Measurements from ENCODE around the gene WSCD2. TPM values are rescaled to one million over a fixed set of nuclear protein-coding genes. Genes with fewer than 3 reads are reported as not detected.

The WSCD2 gene
- total RNA-seq, 1 donor from 2014 or later: 4.2 TPM

DNA sequence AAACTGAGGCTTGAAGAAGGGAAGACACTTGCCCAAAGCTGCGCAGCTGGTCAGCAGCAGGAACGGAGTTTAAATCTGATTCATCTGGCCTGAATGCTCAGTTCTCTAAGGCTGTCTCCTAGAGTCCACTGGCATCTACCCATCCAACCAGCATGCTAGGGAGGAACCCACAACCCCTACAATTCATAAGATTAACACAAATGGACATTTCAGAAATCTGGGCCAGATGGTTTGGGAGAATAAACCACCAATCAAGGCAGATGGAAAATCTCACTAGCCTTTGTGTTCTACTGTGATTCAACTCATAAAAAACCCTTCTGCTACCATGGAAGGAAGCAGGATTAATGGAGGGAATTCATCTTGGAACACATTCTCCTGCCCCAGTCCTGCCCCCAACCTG is 67.8 kb downstream of the WSCD2 start:
- no peaks in the 10 kb centered on the region for H3K9me3 ChIP-seq
- no peaks in the 10 kb centered on the region for H3K27me3 ChIP-seq
- intact Hi-C loops (cut with DNase I): no loop called here
- H3K4me1 ChIP-seq: no peaks in the 10 kb centered on the region
- H3K4me3 ChIP-seq: no peak overlapping the region
- no peak overlapping the region for H3K27ac ChIP-seq
- no peak for DNase-seq (ENCODE audit: extremely low spot score in 2 of 2)
- no peak for TF ChIP-seq CTCF (IDR thresholded peaks at IDR 0.05)
- no peaks in the 10 kb centered on the region for H3K36me3 ChIP-seq

DNA sequence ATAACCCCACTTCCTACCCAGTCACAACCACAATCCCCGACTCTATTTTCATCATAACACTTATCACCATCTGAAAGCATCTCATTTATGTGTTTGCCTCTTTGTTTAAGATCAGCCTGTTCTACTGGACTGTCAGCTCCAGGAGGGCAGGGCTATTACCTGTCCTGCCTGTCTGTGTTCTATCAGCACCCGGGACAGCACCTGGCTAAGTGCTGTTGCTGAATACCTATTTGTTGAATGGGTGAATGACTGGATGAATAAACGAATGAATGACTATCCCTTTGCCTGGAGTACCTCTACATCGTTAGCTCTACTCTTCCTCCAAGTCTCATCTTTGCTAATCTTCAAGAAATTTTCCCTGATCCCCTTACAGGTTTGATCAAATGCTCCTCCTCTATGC is 69.0 kb downstream of the WSCD2 start:
- intact Hi-C loops (cut with DNase I): no loop called here
- H3K27ac ChIP-seq: no peak overlapping the region

GRCh38 chr12:108199106-108199505 is 70.0 kb downstream of the WSCD2 start:
- Histone ChIP-seq H3K27me3 (no peaks in the 10 kb centered on the region), H3K4me1 (no peaks in the 10 kb centered on the region), H3K4me3 (no peak overlapping the region), H3K9me3 (no peaks in the 10 kb centered on the region), H3K36me3 (no peaks in the 10 kb centered on the region), H3K27ac (no peak overlapping the region)
- intact Hi-C loops (cut with DNase I): no loop called here
- no peak for DNase-seq (ENCODE audit: extremely low spot score in 2 of 2)
- no peak for TF ChIP-seq POLR2A (IDR thresholded peaks at IDR 0.05)
- TF ChIP-seq CTCF (IDR thresholded peaks at IDR 0.05): no peak
- TF ChIP-seq POLR2AphosphoS5 (IDR thresholded peaks at IDR 0.05; ENCODE audit: insufficient read depth in 1 of 2, low read depth in 1 of 2): no peak

More for the DNA sequence above, 69.0 kb downstream of the WSCD2 start:
- TF ChIP-seq POLR2A (IDR thresholded peaks at IDR 0.05) (no peak), POLR2AphosphoS5 (IDR thresholded peaks at IDR 0.05; ENCODE audit: insufficient read depth in 1 of 2, low read depth in 1 of 2) (no peak), CTCF (IDR thresholded peaks at IDR 0.05) (no peak)
- Histone ChIP-seq H3K27me3 (no peaks in the 10 kb centered on the region), H3K36me3 (no peaks in the 10 kb centered on the region), H3K9me3 (no peaks in the 10 kb centered on the region), H3K4me1 (no peaks in the 10 kb centered on the region), H3K4me3 (no peak overlapping the region)
- DNase-seq (ENCODE audit: extremely low spot score in 2 of 2): no peak

DNA sequence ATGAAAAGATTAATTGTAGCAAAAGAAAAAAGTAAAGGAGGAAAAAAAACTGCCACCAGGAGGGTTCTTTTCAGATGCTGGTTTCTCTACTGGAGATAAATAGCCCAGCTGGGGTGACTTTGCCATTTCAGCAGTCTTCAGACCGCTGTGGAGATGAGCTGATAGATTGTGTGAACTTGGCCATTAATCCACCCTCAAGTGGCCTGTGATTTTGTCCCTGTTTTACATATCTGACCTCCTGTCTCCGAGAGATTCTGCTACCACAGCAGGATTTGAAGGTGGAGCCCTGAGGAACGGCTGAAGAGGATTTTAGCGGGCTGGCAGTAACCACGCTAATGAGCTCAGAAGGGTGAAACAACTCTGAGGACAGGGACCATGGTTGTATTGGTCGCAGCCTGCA is 72.7 kb downstream of the WSCD2 start:
- no peak overlapping the region for H3K4me3 ChIP-seq
- no peaks in the 10 kb centered on the region for H3K36me3 ChIP-seq
- H3K4me1 ChIP-seq: no peaks in the 10 kb centered on the region
- no peak for DNase-seq (ENCODE audit: extremely low spot score in 2 of 2)
- H3K9me3 ChIP-seq: no peaks in the 10 kb centered on the region
- no peaks in the 10 kb centered on the region for H3K27me3 ChIP-seq
- TF ChIP-seq CTCF (IDR thresholded peaks at IDR 0.05) (no peak), POLR2AphosphoS5 (IDR thresholded peaks at IDR 0.05; ENCODE audit: insufficient read depth in 1 of 2, low read depth in 1 of 2) (no peak), POLR2A (IDR thresholded peaks at IDR 0.05) (no peak)
- H3K27ac ChIP-seq: no peak overlapping the region
- intact Hi-C loops (cut with DNase I): no loop called here

- no peaks in the 10 kb centered on the region for H3K9me3 ChIP-seq
- intact Hi-C loops (cut with DNase I): no loop called here
- H3K27ac ChIP-seq: no peak overlapping the region
- no peaks in the 10 kb centered on the region for H3K27me3 ChIP-seq
- H3K36me3 ChIP-seq: no peaks in the 10 kb centered on the region
- TF ChIP-seq POLR2AphosphoS5 (IDR thresholded peaks at IDR 0.05; ENCODE audit: insufficient read depth in 1 of 2, low read depth in 1 of 2) (no peak), POLR2A (IDR thresholded peaks at IDR 0.05) (no peak), CTCF (IDR thresholded peaks at IDR 0.05) (no peak)
- H3K4me3 ChIP-seq: no peak overlapping the region
- H3K4me1 ChIP-seq: no peaks in the 10 kb centered on the region
- DNase-seq (ENCODE audit: extremely low spot score in 2 of 2): no peak
Measured at GRCh38 chr12:108204117-108204987, 75.3 kb downstream of the WSCD2 start.

Data from vagina (tissue), 2 donors.